Effector CD8-positive, alpha-beta T cell (primary cell): Measurements from ENCODE around the gene FN1.
"Not testable (repeated sequence)": the region's sequence is repeated elsewhere in the genome, so short reads cannot be mapped to it uniquely, and the experiment has no call there.

Experiments
- DNase-seq: peaks from one replicate; lab custom pipeline; 2025; lab: John Stamatoyannopoulos, UW

FN1 gene

GRCh38 chr2:215364157-215365155 is 71.4 kb downstream of the FN1 start:
- no peak for DNase-seq

DNA sequence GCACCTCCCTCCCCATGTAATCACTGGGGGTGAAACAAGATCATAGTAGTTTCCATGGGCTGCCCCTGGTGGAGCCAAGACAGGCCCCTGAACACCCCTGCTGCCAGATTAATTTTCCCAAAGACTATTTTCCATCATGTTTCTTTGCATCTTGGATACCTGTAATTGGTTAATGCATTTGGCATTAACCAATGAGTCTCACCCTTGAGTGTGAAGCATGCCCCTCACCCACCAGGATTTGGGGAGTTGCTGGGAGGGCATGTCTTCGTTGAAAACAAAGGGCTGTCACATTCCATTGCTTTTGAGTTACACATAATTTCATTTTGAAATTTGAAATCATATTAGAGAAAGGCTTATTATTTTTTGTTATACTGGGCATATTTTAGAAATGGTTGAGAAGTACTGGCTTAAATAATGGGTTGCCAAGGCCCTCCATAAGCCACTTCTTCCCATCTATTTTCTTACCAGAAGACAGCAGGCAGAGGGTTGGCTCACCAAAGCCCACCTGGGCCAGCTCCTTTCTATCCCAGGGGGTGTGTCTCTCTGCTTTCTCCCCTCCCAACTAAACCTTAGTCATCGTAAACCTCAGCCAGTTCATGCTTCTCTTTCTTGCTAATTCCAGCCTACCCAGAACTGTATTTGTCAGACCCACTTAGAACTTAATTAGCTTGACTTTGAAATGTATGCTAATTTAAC is 72.3 kb downstream of the FN1 start:
- no peak for DNase-seq

DNA sequence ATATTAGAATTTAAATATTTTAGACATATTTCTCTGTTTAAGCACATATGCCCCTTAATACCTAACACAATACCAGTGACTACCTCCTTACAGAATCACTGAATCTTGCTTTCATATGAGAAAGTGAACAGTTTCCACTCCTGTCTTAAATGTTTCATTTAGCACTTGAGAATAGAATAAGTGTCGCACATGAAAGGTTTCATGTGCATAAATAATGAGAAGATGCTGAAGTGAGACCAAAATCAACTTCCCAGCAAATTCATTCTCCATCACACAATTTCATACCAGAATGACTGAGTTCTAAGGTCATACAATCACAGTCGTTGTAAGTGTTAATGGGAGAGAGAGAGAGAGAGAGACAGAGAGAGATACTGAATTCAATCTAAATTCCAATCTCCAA is 72.8 kb downstream of the FN1 start:
- no peak for DNase-seq

DNA sequence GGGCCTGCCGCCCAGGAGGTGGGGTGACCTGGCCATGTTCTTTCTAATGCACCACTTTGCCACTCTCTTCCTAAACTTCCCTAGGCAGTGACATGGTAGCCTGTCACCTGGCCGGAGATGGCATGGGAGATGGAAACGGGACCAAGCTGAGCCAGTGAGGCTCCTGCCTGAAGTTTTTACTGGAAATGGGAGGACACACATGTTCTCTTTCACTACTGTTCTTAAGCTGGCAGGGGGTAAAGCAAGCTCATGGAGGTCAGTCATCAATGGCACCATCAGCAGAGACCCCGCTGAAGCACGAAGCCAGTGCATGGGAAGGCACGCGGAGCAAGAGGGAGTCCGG is 73.3 kb downstream of the FN1 start:
- DNase-seq, result no peak

- no peak for DNase-seq
These were observed 73.8 kb downstream of the FN1 start for GRCh38 chr2:215361876-215362561.

- DNase-seq, result no peak
These were observed 74.5 kb downstream of the FN1 start for GRCh38 chr2:215361211-215361875.

DNA sequence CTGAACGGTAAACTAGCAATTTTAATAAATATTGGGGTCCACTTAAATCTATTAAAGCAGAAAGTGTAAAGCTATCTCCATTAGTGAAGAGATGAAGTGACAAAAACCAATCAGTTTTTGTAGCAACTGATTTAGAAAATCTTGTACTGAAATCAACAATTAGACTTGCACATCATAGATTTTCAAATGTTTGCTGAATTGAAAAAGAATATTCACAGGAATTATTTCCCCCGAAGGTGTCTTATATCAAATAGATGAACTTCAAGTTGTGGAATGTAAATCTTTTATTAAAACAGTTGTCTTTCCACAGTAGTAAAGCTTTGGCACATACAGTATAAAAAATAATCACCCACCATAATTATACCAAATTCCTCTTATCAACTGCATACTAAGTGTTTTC is 75.3 kb downstream of the FN1 start:
- DNase-seq, result no peak

DNA sequence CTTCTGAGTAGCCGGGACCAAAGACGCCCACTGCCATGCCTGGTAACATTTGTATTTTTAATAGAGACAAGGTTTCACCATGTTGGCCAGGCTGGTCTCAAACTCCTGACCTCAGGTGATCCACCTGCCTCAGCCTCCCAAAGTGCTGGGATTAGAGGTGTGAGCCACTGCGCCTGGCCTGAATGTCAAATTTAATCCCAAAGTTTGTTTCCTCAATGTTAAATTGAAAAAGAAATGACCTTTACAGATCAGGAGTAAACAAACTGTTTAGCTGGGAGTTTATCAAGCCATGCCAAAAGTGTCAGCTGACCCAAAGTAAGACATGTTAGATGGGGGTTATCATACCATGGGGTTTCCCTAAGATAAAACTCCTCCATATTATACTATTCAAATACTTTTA is 75.8 kb downstream of the FN1 start:
- not testable (repeated sequence) for DNase-seq

GRCh38 chr2:215359576-215359922 is 76.3 kb downstream of the FN1 start:
- DNase-seq, result no peak

DNA sequence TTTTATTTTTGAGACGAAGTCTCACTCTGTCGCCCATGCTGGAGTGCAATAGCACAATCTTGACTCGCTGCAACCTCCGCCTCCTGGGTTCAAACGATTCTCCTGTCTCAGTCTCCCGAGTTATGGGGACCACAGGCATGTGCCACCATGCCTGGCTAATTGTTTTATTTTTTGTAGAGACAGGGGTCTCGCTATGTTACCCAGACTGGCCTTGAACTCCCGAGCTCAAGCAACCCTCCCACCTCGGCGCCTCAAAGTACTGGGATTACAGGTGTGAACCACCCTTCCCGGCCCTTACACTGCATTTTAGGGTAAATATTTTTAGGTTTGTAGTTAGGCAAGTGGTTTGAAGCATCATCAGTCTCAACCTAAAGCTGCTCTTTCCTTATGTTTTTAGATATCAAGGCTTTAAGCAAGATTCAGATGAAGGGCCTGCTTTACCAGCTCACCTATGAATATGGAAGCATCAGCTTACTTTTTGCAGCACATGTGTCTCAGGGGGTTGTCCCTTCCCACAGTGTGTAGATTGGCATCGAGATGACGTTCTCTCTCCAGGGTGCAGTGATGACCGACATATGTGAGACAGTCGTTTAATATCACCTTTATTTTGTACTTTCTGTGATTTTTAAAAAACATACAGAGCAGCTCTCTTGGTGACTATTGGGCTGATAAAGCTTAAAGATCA is 76.8 kb downstream of the FN1 start:
- no peak for DNase-seq

DNA sequence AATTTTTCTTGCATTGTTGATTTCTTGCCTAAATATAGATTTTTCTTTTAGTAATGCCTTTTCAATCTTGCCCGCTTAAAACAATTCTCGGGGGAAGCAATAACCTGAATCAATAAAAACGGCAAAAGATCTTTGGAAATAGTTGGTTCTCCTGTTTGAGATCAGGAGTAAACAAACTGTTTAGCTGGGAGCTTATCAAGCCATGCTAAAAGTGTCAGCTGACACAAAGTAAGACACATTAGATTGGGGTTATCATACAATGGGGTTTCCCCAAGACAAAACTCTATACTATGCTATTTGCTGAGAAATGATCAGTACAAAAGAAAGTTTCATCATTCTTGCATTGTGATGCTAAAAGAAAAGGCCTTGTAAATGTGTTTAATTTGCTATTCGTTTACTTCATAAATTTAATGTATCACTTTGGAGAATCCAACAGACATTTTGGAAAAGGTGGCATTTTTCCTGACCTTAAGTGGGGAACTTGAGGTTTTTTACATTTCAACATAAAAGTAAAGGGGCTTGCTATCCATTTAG is 77.5 kb downstream of the FN1 start:
- DNase-seq, result no peak

DNA sequence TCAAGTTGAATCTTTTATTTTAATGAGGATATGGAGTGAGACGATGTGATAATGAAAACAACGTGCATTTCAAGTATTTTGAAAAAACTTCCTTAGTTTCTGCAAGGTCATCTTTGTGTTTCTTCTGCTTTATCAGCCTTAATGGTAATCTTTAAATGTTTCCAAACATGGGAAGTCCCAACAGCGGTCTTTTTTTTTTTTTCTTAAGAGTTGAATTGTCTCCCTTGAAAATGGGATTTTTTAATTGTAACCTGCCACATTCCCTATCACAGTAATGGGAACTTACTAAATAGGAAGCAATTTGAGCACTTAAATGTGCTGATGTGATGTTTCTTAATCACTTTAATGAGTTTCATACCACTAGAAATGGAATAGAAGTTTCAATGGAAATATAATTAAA is 78.2 kb downstream of the FN1 start:
- no peak for DNase-seq

DNA sequence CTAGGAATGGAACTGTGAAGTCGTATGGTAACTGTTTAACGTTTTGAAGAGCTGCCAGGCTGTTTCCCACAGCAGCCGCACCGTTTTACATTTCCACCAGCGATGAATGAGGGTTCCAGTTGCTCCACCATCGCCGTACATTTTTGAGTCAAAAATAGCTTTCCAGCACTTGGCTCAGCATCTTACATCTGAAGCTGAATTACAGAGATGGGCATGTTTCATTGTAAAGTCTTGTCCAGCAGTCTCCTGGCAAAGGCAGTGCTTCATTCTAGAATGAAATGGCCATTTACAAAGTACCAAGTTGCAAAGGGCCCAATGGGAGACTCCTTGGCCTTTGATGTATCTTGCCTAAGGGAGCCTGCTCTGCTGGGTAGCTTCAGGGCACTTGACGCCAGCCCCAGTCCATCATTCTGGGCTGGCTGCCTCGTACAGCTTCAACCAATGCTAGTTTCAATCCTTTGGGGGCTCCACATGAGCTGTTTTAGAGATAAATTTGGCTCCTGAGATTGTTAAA is 78.9 kb downstream of the FN1 start:
- no peak for DNase-seq

- DNase-seq, result no peak
These were observed 79.4 kb downstream of the FN1 start for GRCh38 chr2:215356334-215356947.

- no peak for DNase-seq
These were observed 80.1 kb downstream of the FN1 start for GRCh38 chr2:215355801-215356200.

DNA sequence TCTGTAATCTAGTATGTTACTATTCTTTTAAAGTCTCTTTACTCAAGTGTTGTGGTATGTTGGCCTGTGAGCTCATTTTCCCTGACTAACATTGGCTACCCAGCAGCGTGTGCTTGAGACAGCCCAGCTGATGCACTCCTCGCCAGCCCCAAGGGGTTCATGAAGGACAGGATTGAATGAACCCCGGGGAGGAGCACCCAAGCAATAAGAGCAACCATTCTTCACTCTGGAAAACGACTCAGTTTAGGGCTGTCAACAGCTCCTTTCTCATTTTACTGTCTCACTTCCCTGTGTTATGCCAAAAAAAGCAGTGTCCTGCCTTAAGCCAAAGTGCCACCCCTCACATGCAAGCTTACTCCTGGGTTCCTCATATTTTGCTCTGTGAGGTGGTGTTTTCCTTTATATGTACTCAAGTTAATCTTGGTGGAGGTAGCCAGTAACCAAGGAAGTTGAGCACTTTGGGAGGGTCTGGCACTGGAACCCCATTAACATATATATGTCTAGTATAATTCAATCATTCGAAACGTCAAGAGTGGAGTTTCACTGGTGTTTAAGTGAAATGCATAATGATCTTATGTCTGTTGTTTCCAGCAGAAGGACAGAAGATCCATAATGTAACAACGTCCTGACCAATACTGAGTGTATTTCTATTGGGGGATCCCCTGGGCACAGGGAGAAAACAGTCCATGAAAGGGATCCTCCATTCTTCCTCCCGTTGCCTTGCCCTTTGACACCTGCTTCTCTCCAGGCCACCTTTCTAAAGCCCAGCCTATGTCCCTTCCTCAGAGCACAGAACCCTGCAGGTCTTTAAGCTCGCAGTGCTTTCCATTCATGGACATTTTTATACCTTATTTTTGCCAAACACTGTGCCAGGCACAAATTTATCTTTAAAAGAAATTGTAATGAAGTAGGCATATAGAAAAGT is 80.8 kb downstream of the FN1 start:
- DNase-seq, result no peak

DNA sequence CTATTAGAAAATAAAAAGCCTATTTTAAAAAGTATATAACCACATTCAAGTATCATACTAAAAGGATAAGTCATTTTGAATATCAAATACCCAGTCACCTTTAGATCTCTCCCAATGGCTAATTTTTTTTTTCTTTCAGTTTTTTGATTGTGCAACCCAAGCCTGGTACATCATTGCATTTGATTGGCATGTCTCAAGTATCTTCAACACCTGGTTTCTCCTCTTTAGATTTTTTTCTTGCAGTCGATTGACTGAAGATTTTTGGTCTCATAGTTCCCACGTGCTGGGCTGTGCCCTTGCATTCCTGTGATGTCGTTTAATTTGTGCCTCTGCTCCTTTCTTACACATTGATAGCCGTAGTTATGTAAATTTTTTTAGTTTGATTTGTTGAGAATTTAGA is 83.3 kb downstream of the FN1 start:
- no peak for DNase-seq

DNA sequence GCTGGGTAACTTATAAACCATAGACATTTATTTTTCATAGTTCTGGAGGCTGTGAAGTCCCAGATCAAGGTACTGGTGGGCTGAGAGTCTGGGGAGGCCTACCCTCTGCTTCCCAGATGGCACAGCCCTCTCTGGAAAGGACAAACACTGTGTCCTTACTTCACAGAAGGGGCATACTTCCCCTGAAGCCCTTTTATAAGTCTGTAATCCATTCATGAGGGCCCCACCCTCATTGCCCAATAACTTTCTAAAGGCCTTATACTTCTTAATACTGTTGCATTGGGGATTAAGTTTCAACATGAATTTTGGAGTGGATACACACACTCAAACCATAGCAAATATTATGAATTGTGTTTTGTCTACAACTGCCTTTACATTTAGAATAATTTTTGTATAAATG is 88.0 kb downstream of the FN1 start:
- DNase-seq, result no peak

GRCh38 chr2:215338883-215339679 is 96.8 kb downstream of the FN1 start:
- DNase-seq, result no peak
